ENCODE results near the gene ARHGAP26.

Gene ARHGAP26

GRCh38 chr5:143017992-143018391, 247.8 kb downstream of the ARHGAP26 start:
- no peak for DNase-seq (ENCODE audit: extremely low spot score, insufficient read length, low read depth)
- FAIRE-seq: no peak

DNA sequence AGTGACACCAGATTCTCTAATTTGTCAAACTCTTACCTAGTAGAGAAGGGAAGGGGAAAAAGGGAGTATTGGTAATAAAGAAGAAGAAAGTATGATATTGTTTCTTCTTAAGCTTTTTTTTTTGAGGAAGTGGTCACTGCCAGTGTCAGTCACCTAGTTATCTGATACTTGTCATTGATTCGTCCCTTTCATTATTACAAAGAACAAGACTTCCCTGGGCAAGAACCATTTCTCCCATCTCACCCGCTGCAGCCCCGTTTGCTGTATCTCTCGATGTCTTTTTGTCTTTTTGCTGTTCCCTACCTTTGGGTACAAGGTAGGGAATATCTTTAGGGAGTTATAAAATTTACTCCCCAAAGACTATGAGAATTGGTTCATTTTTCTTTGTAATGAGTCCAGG, 249.0 kb downstream of the ARHGAP26 start:
- peak; percentile 74 for FAIRE-seq
- DNase-seq (ENCODE audit: extremely low spot score, insufficient read length, low read depth): no peak

DNA sequence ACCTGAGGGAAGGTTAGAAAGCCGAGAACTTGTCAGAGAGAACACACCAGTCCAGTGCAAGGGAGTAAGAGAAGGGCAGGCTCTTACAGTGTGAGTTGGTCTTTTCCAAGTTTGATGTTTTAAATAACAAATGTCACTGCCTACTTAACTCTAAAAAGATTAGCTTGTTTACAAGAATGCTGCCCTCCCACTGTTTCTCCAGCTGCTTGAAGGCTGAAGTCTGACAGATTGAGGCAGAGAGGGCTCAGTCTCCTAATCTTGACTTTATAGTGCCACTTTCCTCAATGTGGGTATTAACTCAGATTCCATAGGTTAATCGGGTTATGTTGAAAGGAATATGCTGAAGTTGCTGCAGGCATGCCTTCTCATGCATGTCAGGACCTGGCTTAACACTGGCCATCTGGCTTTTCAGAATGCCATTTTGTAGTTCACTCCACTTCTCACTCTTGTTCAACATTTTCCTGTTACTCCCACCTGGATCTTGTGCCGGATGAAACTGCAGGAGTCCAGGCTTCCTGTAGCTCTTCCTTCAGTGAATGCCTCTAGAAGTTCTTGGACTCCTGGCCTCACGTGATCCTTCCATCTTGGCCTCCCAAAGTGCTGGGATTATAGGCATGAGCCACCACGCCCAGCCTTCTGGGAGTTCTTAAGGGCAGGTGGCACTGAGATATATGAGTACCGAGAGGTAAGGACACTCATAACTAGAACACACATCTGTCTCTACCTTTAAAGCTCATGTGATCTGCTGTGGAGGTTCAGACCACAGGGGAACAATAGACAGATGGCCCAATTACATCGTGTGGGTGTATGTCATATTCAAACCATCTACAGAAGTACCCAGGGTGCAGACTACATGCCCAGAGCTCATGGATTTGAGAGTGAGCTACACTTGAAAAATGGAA, 249.7 kb downstream of the ARHGAP26 start:
- peak; percentile 96 for FAIRE-seq
- DNase-seq (ENCODE audit: extremely low spot score, insufficient read length, low read depth): peak; percentile 67

- FAIRE-seq (peak; percentile 49), DNase-seq (ENCODE audit: extremely low spot score, insufficient read length, low read depth) (no peak)
These were observed 251.4 kb downstream of the ARHGAP26 start for GRCh38 chr5:143021595-143021994.

DNA sequence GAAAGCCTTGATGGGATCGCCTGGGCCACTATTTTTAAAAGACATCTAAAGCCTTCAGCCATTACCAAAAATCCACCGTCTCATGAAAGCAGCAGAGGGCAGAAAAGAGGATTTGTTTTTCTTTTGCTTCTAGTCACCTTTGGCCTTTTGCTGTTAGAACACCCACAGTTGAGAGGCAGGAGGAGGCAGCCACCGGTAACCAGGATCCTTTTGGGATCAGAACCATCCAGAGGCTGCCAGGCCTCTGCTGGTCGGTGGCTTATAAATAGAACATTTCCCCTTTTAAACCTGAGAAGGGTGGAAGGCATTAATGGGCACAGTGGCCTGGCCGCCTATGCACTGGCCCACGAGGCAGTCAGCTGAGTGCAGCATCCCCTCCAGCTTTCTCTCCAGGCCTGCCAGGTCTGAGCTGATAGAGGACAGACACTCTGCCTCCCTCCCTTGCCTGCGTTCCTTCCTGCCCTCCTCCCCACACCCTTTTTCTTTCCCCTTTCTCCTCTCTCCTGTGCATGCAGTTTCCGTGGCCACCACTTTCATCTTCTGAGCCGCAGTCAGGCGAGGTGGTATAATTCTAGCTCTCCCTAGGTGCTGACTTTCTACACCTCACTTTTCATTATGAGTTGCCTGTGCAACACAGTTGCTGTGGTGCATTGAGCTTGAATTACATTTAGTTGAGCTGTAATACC, 253.4 kb downstream of the ARHGAP26 start:
- DNase-seq (ENCODE audit: extremely low spot score, insufficient read length, low read depth) (no peak), FAIRE-seq (peak; percentile 99)

GRCh38 chr5:143024228-143024920, 254.2 kb downstream of the ARHGAP26 start:
- DNase-seq (ENCODE audit: extremely low spot score, insufficient read length, low read depth) (no peak), FAIRE-seq (no peak)

GRCh38 chr5:143025376-143025775, 255.2 kb downstream of the ARHGAP26 start:
- FAIRE-seq: peak; percentile 86

GRCh38 chr5:143025971-143026370, 255.8 kb downstream of the ARHGAP26 start:
- DNase-seq (ENCODE audit: extremely low spot score, insufficient read length, low read depth) (no peak), FAIRE-seq (no peak)

More at GRCh38 chr5:143025376-143025775, 255.2 kb downstream of the ARHGAP26 start:
- no peak for DNase-seq (ENCODE audit: extremely low spot score, insufficient read length, low read depth)

GRCh38 chr5:143026380-143026779, 256.2 kb downstream of the ARHGAP26 start:
- DNase-seq (ENCODE audit: extremely low spot score, insufficient read length, low read depth) (no peak), FAIRE-seq (no peak)

GRCh38 chr5:143029293-143029692, 259.1 kb downstream of the ARHGAP26 start:
- DNase-seq (ENCODE audit: extremely low spot score, insufficient read length, low read depth) (no peak), FAIRE-seq (no peak)

GRCh38 chr5:143030349-143030748, 260.2 kb downstream of the ARHGAP26 start:
- DNase-seq (ENCODE audit: extremely low spot score, insufficient read length, low read depth): no peak
- peak; percentile 62 for FAIRE-seq

DNA sequence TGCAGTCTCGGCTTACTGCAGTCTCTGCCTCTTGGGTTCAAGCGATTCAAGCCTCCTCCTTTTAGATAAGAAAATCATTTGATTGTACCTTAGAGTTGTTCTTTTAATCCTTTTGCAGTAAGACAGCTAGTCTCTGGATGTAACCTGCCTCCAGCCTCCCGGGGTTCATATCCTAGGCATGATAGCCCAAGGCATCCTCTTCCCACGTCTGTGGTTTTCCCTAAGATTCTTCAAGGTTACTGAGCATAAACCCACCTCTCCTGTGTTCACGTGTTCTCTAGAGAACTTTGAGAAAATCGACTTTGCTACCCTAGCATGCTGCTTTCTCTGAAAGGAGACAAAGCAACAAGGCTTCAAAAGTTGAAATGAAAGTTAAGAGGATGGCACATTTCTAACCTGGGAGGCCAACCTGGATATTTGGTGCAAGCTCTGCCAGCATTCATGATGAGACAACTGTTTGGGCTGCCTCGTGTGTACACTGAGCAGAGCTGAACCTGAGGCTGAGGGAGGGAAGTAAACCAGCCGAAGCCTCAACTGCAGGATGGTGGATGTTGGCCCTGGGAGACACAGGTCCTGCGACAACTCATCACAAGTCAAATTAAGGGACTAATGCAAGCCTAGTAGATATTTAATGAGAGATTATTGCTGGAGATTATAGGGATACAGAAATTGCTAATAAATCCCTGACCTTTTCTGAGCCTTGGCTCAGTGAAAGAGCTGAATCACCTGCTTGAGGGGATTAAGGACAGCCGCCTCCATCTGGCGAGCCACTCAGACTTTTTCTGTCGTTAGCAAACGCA, 261.8 kb downstream of the ARHGAP26 start:
- DNase-seq (ENCODE audit: extremely low spot score, insufficient read length, low read depth) (no peak), FAIRE-seq (no peak)

DNA sequence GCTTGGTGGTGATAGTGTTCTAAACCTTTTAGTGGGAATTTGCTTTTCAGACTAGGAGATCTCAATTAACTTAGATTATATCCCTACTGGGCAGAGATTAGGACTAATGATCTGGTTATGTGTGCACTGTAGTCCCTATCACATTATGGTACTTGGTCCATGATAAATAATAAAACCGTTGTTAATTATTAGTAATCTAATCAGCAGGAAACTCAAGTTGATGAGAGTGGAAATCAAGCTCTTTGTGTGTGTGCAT, 262.3 kb downstream of the ARHGAP26 start:
- no peak for FAIRE-seq

GRCh38 chr5:143033535-143034250, 263.5 kb downstream of the ARHGAP26 start:
- FAIRE-seq (no peak), DNase-seq (ENCODE audit: extremely low spot score, insufficient read length, low read depth) (no peak)

More for the DNA sequence above, 262.3 kb downstream of the ARHGAP26 start:
- DNase-seq (ENCODE audit: extremely low spot score, insufficient read length, low read depth): no peak

GRCh38 chr5:143036146-143036927, 266.2 kb downstream of the ARHGAP26 start:
- peak; percentile 80 for FAIRE-seq
- DNase-seq (ENCODE audit: extremely low spot score, insufficient read length, low read depth): no peak

GRCh38 chr5:143037071-143037470, 266.9 kb downstream of the ARHGAP26 start:
- DNase-seq (ENCODE audit: extremely low spot score, insufficient read length, low read depth) (no peak), FAIRE-seq (peak; percentile 77)

DNA sequence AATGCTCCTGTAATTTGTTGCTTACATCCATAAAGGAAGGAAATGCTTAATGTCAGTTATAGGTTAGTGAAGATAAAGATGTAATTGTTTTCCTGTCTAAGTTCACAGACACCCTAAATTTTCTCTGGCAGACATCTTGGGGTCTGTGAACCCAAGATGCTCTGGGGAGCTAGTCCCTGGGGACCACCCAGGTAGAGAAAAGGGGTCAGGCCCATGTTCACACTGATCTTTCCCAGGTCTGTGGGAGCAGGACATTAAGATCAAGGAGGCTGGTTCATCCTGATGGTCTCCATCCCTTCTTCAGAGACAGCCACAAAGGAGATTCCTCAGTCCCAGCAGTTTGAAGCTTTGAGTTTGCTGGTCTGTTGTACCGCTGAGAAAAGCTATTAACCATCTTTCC, 267.5 kb downstream of the ARHGAP26 start:
- FAIRE-seq: no peak
- DNase-seq (ENCODE audit: extremely low spot score, insufficient read length, low read depth): no peak

DNA sequence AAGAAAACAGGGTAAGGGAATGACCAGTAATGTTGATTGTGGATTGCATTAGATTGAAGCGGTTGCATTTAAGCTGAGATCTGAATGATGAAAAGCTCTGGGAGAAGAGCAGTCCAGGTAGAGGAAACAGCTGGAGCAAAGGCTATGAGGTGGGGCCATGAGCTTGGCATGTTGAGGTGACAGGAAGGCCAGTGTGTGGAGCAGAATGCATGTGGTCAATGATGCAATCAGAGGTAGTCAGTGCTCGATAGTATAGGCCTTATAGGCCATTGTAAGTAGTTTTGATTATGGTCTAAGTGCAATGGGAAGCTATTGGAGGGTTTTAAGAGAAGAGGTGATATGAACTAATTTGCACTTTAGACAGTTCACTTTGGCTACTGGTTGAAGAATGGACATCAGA, 270.4 kb downstream of the ARHGAP26 start:
- peak; percentile 24 for FAIRE-seq

GRCh38 chr5:143041461-143041860, 271.3 kb downstream of the ARHGAP26 start:
- FAIRE-seq: no peak
- DNase-seq (ENCODE audit: extremely low spot score, insufficient read length, low read depth): no peak

More for the DNA sequence above, 270.4 kb downstream of the ARHGAP26 start:
- DNase-seq (ENCODE audit: extremely low spot score, insufficient read length, low read depth): no peak
